Stimulated activated naive B cell treated with anti-CD40 and anti-IgM and Interleukin-4, amounts not matched to agents 10 μg/mL and 1 μg/mL and 100 μg/mL, for 72 hours (primary cell): ENCODE measurements around the gene TBCEL.
A peak's percentile ranks its signal among the peaks of the same experiment; 100 is the strongest.

Source experiments
- ATAC-seq, 2 donors: fragments of 150-1000 bp; cut with Tn5 transposase; replicated peaks; 2 replicates each; pipeline ENCODE4 v1.10.0; 2021; ENCODE audit warnings: moderate library complexity in 1 of 2
- DNase-seq: peaks from one replicate; pipeline ENCODE4 v3.0.0; 2021
- H3K27ac Mint-ChIP-seq: one replicate; pipeline ENCODE4 v1.8.0; 2022; ENCODE audit warnings: mild to moderate bottlenecking, mixed read lengths
- H3K27me3 Mint-ChIP-seq, 2 donors: one replicate each; pipeline ENCODE4 v1.8.0; 2022; ENCODE audit warnings: mixed read lengths in 2 of 2
- H3K36me3 Mint-ChIP-seq, 2 donors: one replicate each; pipeline ENCODE4 v1.8.0; 2022; ENCODE audit warnings: mixed read lengths in 2 of 2, mild to moderate bottlenecking in 1 of 2
- H3K4me1 Mint-ChIP-seq, 2 donors: one replicate each; pipeline ENCODE4 v1.8.0; 2022; ENCODE audit warnings: mixed read lengths in 2 of 2, mild to moderate bottlenecking in 1 of 2
- H3K4me3 Mint-ChIP-seq, 2 donors: one replicate each; pipeline ENCODE4 v1.8.0; 2022; ENCODE audit warnings: mild to moderate bottlenecking in 2 of 2, mixed read lengths in 2 of 2, moderate library complexity in 1 of 2
- H3K9me3 Mint-ChIP-seq, 2 donors: one replicate each; pipeline ENCODE4 v1.8.0; 2022; ENCODE audit warnings: mixed read lengths in 2 of 2, mild to moderate bottlenecking in 1 of 2

Gene TBCEL

DNA sequence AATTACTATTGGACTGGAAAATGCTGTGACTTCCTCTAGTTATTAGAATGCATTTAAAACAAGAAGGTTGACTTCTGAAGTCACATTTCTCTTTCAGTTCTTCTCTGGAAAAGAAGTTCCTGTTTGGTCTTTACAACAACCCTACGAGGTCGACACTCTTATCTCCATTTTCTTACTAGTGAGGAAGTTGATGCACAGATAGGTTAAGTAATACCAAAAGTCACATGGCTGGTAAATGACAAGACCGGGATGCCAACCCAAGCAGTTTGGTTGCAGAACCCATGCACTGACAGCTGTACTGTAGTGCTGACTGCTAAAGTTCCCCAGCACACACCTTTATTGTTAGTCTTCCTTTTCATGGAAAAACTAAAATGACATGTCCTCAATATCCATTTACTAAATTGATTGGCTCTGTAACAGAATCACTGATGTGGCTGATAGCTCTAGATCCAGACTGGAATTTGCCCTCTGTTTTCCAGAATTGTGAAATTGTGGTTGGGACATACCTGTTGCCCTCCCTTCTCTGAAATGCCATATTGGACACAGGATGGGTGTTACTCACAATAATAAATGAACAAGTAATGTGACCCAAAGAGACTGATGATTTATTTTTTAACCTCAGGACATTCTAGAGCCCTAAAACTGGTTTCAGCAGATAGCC, 67.7 kb downstream of the TBCEL start:
- no peak overlapping the region for H3K4me3 Mint-ChIP-seq
- DNase-seq (no peak), ATAC-seq (peak; percentile 78 to 79)
- H3K4me1 Mint-ChIP-seq = peaks cover 2 to 7% of the 10 kb centered on the region in 2 donors
- H3K9me3 Mint-ChIP-seq = no peaks in the 10 kb centered on the region
- H3K27me3 Mint-ChIP-seq = no peaks in the 10 kb centered on the region
- peaks cover 14 to 24% of the 10 kb centered on the region in 2 donors for H3K36me3 Mint-ChIP-seq
- H3K27ac Mint-ChIP-seq = no peak overlapping the region

DNA sequence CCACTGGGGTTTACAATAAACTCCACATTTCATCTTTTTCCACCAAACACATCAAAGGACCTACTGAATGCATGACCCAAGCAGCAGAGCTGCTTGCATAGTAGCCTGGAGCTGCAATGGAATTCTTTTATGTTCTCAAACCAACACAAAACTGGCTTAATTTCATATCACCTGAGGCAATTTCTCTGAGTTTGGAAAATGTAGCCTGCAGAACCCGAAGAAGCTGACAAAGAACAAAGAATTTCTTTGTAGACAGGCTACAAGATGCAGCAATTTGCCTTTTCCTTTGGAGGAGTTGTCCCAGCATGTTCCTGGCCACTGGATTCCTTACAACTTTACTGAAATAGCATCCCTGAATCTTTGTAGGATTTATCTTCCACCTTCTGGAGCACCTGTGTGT, 71.7 kb downstream of the TBCEL start:
- H3K4me3 Mint-ChIP-seq = no peak overlapping the region
- peaks cover 2 to 7% of the 10 kb centered on the region in 2 donors for H3K4me1 Mint-ChIP-seq
- H3K9me3 Mint-ChIP-seq = no peaks in the 10 kb centered on the region
- DNase-seq (no peak), ATAC-seq (no peak)
- H3K27me3 Mint-ChIP-seq = peaks cover 4 to 6% of the 10 kb centered on the region in 2 donors
- no peaks in the 10 kb centered on the region for H3K36me3 Mint-ChIP-seq
- H3K27ac Mint-ChIP-seq = no peak overlapping the region

DNA sequence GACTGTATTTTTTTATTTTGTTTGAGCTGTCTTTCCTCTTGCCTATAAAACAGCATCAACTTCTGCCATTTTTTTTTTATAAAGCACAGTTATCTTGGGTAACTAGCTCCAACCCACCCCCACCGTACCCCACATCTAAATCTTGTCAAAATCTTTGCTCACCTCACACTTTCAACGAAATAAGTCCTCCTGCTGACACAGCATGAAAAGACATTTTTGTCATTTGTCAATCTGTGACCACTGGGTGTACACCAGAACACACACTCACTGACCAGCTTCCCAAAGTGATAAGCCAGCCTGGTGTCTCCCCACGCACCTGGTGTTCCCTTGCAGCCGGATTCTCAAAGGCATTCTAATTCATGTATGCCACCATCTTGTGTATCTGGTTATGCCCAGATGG, 75.5 kb downstream of the TBCEL start:
- peaks cover 6 to 8% of the 10 kb centered on the region in 2 donors for H3K27me3 Mint-ChIP-seq
- no peak for ATAC-seq
- no peak for DNase-seq
- no peaks in the 10 kb centered on the region for H3K4me1 Mint-ChIP-seq
- no peak overlapping the region for H3K4me3 Mint-ChIP-seq
- no peaks in the 10 kb centered on the region for H3K36me3 Mint-ChIP-seq
- no peaks in the 10 kb centered on the region for H3K9me3 Mint-ChIP-seq
- H3K27ac Mint-ChIP-seq = no peak overlapping the region

DNA sequence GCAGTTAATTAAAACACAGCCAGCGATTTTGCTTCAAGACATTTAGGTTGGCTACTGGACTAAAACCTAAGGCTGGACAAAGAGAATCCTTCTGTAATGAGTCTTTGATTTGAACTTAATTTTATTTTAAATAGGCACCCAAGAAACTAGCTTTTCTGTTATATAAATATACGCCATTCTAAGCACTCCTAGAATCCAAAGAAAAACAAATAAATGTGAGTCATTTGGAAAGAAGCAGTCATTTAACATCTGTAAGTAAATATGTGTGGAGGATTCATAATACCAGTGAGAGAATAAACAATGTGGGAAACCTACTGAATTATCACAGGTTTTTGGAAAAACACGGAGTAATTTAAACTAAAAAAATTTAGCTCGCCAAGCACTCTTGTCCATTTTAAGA, 76.0 kb downstream of the TBCEL start:
- peaks cover 6 to 13% of the 10 kb centered on the region in 2 donors for H3K27me3 Mint-ChIP-seq
- H3K9me3 Mint-ChIP-seq = no peaks in the 10 kb centered on the region
- H3K4me1 Mint-ChIP-seq = no peaks in the 10 kb centered on the region
- H3K4me3 Mint-ChIP-seq = no peak overlapping the region
- H3K27ac Mint-ChIP-seq = no peak overlapping the region
- ATAC-seq = no peak
- H3K36me3 Mint-ChIP-seq = peaks cover 0 to 2% of the 10 kb centered on the region in 2 donors
- no peak for DNase-seq

DNA sequence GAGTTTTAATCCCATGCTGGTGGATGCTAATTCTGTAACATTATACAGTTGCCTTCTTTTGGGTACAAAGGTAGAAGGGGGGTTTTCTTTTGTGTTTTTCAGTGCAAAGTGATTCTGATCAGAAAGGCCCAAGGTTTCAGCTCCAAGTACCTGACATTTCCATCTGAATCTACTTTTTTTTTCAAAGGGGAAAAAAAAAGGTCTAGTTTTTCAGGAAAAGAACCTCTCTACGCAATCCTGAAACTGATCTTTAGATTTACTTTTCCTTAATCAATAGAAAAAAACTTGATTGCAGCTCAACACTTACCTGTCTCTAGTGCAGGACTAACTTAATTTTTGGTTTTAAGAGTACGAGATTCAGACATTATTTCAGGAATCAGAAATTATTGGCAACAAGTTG, 77.0 kb downstream of the TBCEL start, which contains the start of gene TECTA:
TECTA (plus strand) TSS at position 301 of the 400 bp plus-strand sequence. CDS start 1,423 bp downstream, outside the sequence.
- Mint-ChIP-seq H3K4me3 (no peak within 1 kb of the TSS), H3K36me3 (peaks cover 0 to 2% of the 10 kb centered on the region in 2 donors), H3K4me1 (no peaks in the 10 kb centered on the region), H3K9me3 (no peaks in the 10 kb centered on the region), H3K27me3 (peaks cover 6 to 13% of the 10 kb centered on the region in 2 donors), H3K27ac (no peak within 1 kb of the TSS)
- DNase-seq = no peak
- ATAC-seq = no peak

DNA sequence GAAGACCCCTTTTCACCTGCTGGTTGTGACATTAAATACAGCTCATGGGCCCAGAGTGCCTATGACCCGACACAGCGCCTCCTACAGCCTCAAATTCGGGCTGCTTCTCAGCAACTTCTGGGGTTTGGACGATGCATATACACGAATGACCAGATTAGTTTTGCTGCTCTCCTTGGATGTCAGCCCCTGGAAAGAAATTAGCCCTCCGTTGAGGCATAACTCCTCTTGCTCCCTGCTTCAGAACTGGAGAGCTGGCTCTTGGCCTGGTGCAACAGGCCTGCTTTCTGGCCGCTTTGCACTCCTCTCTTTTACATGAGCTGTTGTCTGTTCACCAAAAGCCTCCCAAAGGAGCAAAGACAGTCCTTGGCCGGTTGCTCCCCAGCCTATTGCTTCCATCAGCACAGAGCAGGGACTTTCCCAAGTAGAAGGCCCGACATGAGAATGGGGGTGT, 80.4 kb downstream of the TBCEL start:
- H3K9me3 Mint-ChIP-seq = no peaks in the 10 kb centered on the region

DNA sequence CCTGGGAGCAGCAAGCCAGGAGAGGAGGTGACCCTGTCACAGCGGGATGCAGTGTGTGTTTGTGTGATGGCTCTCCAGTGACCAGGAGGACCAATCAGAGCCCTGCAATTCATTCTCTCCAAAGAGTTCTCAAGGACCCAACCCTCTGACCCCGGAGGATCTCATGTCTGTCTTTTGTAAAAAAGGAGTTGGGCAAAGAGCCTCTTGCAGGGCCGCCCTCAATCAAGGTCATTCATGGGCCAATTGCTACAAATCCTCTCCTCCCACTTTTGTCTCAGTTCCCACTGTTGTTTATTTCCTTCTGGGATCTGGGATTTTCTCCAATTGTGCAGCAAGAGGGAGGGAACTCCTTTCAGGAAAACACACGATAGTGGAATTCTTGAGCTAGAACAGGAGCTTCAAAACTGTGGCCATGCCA, 81.2 kb downstream of the TBCEL start:
- DNase-seq (no peak), ATAC-seq (no peak)
- Mint-ChIP-seq H3K27ac (no peak overlapping the region), H3K9me3 (no peaks in the 10 kb centered on the region), H3K4me1 (no peaks in the 10 kb centered on the region), H3K27me3 (peaks cover 0 to 15% of the 10 kb centered on the region in 2 donors), H3K36me3 (peaks cover 0 to 2% of the 10 kb centered on the region in 2 donors), H3K4me3 (no peak overlapping the region)

More for the DNA sequence above, 80.4 kb downstream of the TBCEL start:
- Mint-ChIP-seq H3K4me3 (no peak overlapping the region), H3K36me3 (peaks cover 0 to 2% of the 10 kb centered on the region in 2 donors), H3K27me3 (peaks cover 4 to 15% of the 10 kb centered on the region in 2 donors), H3K27ac (no peak overlapping the region), H3K4me1 (no peaks in the 10 kb centered on the region)
- ATAC-seq (no peak), DNase-seq (no peak)

DNA sequence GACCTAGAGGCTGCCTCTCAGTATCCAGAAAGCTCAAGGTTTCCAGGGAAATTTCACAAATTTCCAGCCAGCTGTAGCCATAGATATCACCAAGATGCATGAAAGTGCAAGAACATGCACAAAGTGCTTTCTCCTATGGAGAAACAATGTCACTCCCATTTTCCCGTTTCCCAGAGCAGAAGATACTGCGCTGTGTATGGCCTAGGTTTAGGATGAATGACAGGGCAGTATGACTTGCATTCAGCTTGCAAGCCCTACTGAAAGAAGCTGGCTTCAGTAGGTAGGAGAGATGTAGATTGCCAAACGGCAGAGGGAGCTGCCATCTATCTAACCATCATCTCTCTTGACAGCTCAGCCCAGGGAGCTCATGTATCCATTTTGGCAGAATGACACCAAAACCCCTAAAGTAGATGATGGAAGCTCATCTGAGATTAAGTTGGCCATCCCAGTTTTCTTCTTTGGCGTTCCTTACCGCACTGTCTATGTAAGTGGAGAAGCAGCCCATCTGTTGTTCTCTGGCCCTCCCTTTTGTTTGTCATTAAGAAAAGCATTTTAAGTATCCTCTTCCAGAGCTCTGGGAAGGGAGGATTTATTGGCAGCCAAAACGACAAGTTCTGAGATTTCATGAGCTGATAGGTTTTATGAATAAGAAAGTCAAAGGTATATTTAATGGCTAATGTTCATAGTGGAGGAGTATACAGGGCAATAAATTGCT, 81.7 kb downstream of the TBCEL start:
- no peak for ATAC-seq
- Mint-ChIP-seq H3K36me3 (peaks cover 0 to 2% of the 10 kb centered on the region in 2 donors), H3K27ac (no peak overlapping the region), H3K4me1 (no peaks in the 10 kb centered on the region), H3K9me3 (no peaks in the 10 kb centered on the region), H3K27me3 (peaks cover 0 to 15% of the 10 kb centered on the region in 2 donors), H3K4me3 (no peak overlapping the region)
- no peak for DNase-seq

DNA sequence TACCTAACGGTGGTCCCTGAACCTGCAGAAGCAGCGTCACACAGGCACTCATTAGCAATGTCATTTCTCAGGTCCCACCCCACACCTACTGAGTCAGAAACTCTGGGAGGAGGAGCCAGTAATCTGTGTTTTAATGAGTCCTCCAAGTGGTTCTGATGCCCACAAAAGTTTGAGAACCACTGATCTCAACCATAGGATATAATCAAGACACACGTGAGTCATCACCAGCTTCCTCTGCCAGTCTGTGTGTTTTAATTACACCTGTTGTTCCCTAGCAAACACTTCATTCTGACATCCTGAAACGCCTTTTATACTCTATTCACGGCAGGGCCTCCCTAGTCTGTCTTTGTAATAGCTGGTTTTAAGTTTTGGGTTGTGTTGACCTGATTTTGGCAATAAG, 82.9 kb downstream of the TBCEL start:
- H3K36me3 Mint-ChIP-seq = peaks cover 0 to 4% of the 10 kb centered on the region in 2 donors
- ATAC-seq (no peak), DNase-seq (no peak)
- H3K27ac Mint-ChIP-seq = no peak overlapping the region
- no peak overlapping the region for H3K4me3 Mint-ChIP-seq
- H3K27me3 Mint-ChIP-seq = peaks cover 9 to 23% of the 10 kb centered on the region in 2 donors
- H3K4me1 Mint-ChIP-seq = no peaks in the 10 kb centered on the region
- no peaks in the 10 kb centered on the region for H3K9me3 Mint-ChIP-seq

DNA sequence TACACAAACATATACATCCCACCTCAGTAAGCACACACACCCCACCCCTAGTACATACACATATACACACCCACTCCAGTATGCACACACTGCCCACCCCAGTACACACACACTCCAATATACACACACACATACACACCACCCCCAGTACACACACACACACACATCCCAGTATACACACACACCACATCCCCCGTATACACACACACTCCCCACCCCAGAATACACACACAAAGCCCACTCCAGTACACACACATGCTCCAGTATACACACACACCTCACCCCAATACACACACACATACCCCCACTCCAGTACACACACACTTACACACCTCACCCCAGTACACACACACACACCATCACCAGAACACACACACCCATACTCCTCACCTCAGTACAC, 84.5 kb downstream of the TBCEL start:
- H3K9me3 Mint-ChIP-seq = no peaks in the 10 kb centered on the region

DNA sequence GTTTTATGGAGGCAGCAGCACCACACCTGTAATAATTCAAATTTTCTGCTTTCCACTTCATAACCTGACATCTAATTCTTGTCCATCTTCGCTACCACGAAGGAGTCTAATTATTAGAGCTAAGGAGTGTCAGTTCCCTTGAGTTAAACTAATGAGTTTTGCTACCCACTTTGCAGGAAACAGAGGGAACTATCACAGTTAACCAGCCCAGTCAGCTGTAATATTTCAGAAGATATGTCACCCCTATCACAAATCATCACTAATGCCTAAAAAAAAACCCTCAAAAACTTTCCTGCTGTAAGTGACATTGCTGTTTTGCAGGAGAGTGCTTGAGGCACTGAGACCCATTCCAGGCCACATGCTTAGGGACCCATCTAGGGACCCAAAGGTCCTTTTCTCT, 85.6 kb downstream of the TBCEL start:
- Mint-ChIP-seq H3K27me3 (peaks cover 32 to 35% of the 10 kb centered on the region in 2 donors), H3K9me3 (no peaks in the 10 kb centered on the region), H3K4me1 (peaks cover 5 to 9% of the 10 kb centered on the region in 2 donors), H3K4me3 (no peak overlapping the region), H3K27ac (no peak overlapping the region), H3K36me3 (peaks cover 0 to 4% of the 10 kb centered on the region in 2 donors)
- ATAC-seq = no peak
- DNase-seq = no peak

More for the DNA sequence above, 84.5 kb downstream of the TBCEL start:
- DNase-seq (no peak), ATAC-seq (no peak)
- Mint-ChIP-seq H3K36me3 (peaks cover 0 to 4% of the 10 kb centered on the region in 2 donors), H3K4me3 (no peak overlapping the region), H3K27ac (no peak overlapping the region), H3K27me3 (peaks cover 24 to 32% of the 10 kb centered on the region in 2 donors), H3K4me1 (peaks cover 5 to 9% of the 10 kb centered on the region in 2 donors)

DNA sequence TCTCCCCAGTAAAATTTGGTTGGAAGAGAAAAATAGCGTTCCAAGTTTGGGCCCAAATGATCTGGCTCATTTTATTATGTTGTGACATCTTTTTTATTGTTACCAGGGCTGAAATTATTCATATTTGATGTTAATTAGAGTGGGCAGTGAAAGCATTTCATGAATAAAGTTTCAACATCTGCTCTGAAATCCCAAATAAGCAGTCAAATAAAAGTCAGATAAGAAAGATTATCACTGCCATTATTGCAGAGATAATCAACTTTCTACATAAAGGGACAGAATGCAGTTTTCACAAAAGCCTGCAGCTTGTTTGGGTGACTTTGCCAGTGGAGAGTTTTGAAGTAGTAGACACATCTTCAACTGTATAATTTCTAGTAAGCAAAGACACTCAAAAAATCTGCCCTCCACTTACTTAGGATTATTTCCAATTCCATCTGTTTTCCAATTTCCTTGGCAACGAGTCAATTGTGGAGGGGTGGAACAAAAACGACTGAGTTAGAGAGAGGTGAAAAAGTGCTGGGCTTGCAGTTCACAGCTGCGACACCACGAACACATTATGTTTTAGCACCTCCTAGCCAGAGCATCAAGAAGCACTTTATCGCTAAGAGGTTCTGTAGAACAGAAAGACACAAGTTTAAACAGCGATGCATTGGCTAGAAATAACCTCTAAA, 86.1 kb downstream of the TBCEL start:
- no peaks in the 10 kb centered on the region for H3K9me3 Mint-ChIP-seq

DNA sequence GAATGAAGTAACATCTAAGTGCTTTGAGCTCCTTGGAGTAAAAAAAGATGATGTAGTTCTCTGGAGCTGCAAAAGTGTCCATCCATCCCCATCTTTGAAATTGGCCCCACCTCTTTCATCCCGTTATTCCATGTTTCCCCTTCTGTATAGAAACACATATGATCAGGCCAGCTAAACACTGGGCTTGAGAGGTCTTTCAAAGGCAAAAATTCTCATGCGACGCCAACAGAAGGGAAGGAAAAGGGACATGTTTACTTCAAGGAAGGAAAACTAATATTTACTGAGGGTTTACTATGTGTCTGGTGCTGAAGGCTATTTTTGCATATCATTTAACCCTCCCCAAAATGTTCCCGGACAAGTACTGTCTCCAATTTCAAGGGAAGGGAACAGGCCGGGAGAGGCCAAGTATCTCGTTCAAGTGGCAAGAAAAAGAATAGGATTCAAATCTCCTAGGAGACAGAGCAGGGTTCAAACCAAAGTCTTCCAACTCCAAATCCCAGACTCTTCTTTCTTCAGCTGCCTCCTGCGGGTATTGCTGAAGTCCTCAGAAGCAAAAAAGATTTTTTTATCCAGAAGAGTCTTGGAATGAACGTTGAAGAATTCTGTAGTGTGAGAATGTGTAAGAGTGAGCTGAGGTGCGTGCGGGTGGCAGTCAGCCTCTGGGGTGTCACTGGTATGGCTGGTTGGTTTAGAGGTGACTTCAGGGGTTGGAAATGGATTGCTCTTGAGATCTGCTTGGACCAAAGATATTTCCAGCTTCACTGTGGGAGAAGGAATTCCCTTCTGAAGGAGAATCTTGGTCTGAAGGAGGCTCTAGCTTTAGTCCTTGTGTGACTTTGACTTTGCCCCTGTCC, 87.2 kb downstream of the TBCEL start:
- Mint-ChIP-seq H3K27me3 (peaks cover 43 to 45% of the 10 kb centered on the region in 2 donors), H3K36me3 (peaks cover 0 to 2% of the 10 kb centered on the region in 2 donors), H3K27ac (no peak overlapping the region), H3K9me3 (no peaks in the 10 kb centered on the region), H3K4me3 (no peak overlapping the region), H3K4me1 (peaks cover 5 to 9% of the 10 kb centered on the region in 2 donors)
- no peak for DNase-seq
- ATAC-seq = no peak

More for the DNA sequence above, 86.1 kb downstream of the TBCEL start:
- Mint-ChIP-seq H3K36me3 (peaks cover 0 to 2% of the 10 kb centered on the region in 2 donors), H3K4me3 (no peak overlapping the region), H3K27me3 (peaks cover 33 to 34% of the 10 kb centered on the region in 2 donors), H3K27ac (no peak overlapping the region), H3K4me1 (peaks cover 5 to 9% of the 10 kb centered on the region in 2 donors)
- ATAC-seq = no peak
- no peak for DNase-seq
